Left kidney (tissue), 8 donors: ENCODE data around the gene NDUFB2. TPM values are rescaled to one million over a fixed set of nuclear protein-coding genes. Genes with fewer than 3 reads are reported as not detected.
"Not testable (repeated sequence)": the region's sequence is repeated elsewhere in the genome, so short reads cannot be mapped to it uniquely, and the experiment has no call there.

Experiments used
- DNase-seq: peaks from one replicate; pipeline ENCODE4 v3.0.0-alpha.2; 2013
- long read RNA-seq, 8 donors: transcript quantifications; one replicate each; lab custom pipeline, GENCODE V29; 2026
- polyA plus RNA-seq: library from polyadenylated mRNA; unstranded; fragments of 120-200 nt; gene quantifications from one replicate; pipeline ENCODE4 v1.2.1, GENCODE V29; 2013; ENCODE audit not compliant: insufficient read length

Gene NDUFB2
- polyA plus RNA-seq, result 164 TPM
- long read RNA-seq, donor 1, transcript NDUFB2-214 (3 exons, 665 nt), result minor isoform, 19 of 509 reads
- long read RNA-seq, donor 1, transcript NDUFB2-201 (4 exons, 504 nt), result major isoform, 292 of 509 reads
- long read RNA-seq, donor 1, transcript NDUFB2-207 (3 exons, 1,101 nt), result minor isoform, 9 of 509 reads
- long read RNA-seq, donor 1, partial matches to known transcripts, result 184 of 509 reads
- long read RNA-seq, donor 1, other reads (novel, unspliced or antisense), result 0 of 509 reads
- long read RNA-seq, donor 2, transcript NDUFB2-207 (3 exons, 1,101 nt), result minor isoform, 13 of 400 reads
- long read RNA-seq, donor 2, transcript NDUFB2-214 (3 exons, 665 nt), result minor isoform, 8 of 400 reads
- long read RNA-seq, donor 2, transcript NDUFB2-201 (4 exons, 504 nt), result major isoform, 222 of 400 reads
- long read RNA-seq, donor 2, partial matches to known transcripts, result 151 of 400 reads
- long read RNA-seq, donor 2, other reads (novel, unspliced or antisense), result 0 of 400 reads
- long read RNA-seq, donor 3, transcript NDUFB2-201 (4 exons, 504 nt), result major isoform, 178 of 320 reads
- long read RNA-seq, donor 3, transcript NDUFB2-214 (3 exons, 665 nt), result minor isoform, 14 of 320 reads
- long read RNA-seq, donor 3, transcript NDUFB2-207 (3 exons, 1,101 nt), result minor isoform, 14 of 320 reads
- long read RNA-seq, donor 3, partial matches to known transcripts, result 113 of 320 reads
- long read RNA-seq, donor 3, other reads (novel, unspliced or antisense), result 0 of 320 reads
- long read RNA-seq, donor 4, transcript NDUFB2-201 (4 exons, 504 nt), result major isoform, 82 of 170 reads
- long read RNA-seq, donor 4, transcript NDUFB2-214 (3 exons, 665 nt), result minor isoform, 14 of 170 reads
- long read RNA-seq, donor 4, partial matches to known transcripts, result 71 of 170 reads
- long read RNA-seq, donor 4, other reads (novel, unspliced or antisense), result 0 of 170 reads
- long read RNA-seq, donor 5, transcript NDUFB2-201 (4 exons, 504 nt), result major isoform, 524 of 911 reads
- long read RNA-seq, donor 5, transcript NDUFB2-214 (3 exons, 665 nt), result minor isoform, 25 of 911 reads
- long read RNA-seq, donor 5, transcript NDUFB2-207 (3 exons, 1,101 nt), result minor isoform, 27 of 911 reads
- long read RNA-seq, donor 5, partial matches to known transcripts, result 305 of 911 reads
- long read RNA-seq, donor 5, other reads (novel, unspliced or antisense), result 19 of 911 reads
- long read RNA-seq, donor 6, transcript NDUFB2-214 (3 exons, 665 nt), result minor isoform, 22 of 538 reads
- long read RNA-seq, donor 6, transcript NDUFB2-207 (3 exons, 1,101 nt), result minor isoform, 7 of 538 reads
- long read RNA-seq, donor 6, transcript NDUFB2-201 (4 exons, 504 nt), result major isoform, 306 of 538 reads
- long read RNA-seq, donor 6, partial matches to known transcripts, result 200 of 538 reads
- long read RNA-seq, donor 6, other reads (novel, unspliced or antisense), result 0 of 538 reads
- long read RNA-seq, donor 7, transcript NDUFB2-214 (3 exons, 665 nt), result minor isoform, 15 of 712 reads
- long read RNA-seq, donor 7, transcript NDUFB2-201 (4 exons, 504 nt), result major isoform, 393 of 712 reads
- long read RNA-seq, donor 7, transcript NDUFB2-207 (3 exons, 1,101 nt), result minor isoform, 15 of 712 reads
- long read RNA-seq, donor 7, partial matches to known transcripts, result 264 of 712 reads
- long read RNA-seq, donor 7, other reads (novel, unspliced or antisense), result 17 of 712 reads
- long read RNA-seq, donor 8, transcript NDUFB2-214 (3 exons, 665 nt), result minor isoform, 9 of 185 reads
- long read RNA-seq, donor 8, transcript NDUFB2-201 (4 exons, 504 nt), result major isoform, 99 of 185 reads
- long read RNA-seq, donor 8, partial matches to known transcripts, result 73 of 185 reads
- long read RNA-seq, donor 8, other reads (novel, unspliced or antisense), result 0 of 185 reads

DNA sequence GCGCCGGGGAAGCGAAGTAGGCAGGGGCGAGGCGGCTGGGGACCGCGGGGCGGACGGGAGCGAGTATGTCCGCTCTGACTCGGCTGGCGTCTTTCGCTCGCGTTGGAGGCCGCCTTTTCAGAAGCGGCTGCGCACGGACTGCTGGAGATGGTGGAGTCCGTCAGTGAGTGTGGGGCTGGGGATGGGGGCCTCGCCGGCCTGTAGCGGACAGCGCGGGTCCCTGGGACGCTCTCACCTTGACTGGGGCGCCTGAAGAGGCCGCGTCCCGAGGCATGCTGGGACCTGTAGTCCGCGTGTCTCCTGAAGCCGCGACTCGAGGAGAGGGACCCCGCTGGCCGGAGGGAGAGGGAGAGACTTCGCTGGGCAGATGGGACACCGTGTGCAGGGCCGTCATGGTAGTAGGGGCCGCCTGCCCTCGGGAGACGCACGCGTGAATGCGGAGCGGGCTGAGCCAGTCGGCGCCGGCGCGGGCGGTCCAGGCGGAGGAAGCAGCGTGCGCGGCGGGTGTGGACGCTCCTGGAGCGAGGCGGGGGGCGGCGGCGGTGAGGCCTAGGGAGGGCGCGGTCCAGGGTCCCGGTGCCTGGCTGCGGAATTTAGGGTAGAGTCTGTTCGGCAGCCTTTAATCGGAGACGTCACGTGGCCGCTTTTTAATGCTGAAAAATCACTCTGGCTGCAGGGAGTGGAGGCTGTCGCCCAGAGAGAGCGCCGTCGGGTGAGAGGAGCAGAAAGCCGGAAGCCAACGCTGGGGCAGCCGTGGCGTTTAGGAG, at the start of gene NDUFB2:
NDUFB2 (plus strand) TSS at position 29 of the 767 bp plus-strand sequence; CDS start at position 66, 37 bp downstream.
- peak; percentile 86 for DNase-seq

DNA sequence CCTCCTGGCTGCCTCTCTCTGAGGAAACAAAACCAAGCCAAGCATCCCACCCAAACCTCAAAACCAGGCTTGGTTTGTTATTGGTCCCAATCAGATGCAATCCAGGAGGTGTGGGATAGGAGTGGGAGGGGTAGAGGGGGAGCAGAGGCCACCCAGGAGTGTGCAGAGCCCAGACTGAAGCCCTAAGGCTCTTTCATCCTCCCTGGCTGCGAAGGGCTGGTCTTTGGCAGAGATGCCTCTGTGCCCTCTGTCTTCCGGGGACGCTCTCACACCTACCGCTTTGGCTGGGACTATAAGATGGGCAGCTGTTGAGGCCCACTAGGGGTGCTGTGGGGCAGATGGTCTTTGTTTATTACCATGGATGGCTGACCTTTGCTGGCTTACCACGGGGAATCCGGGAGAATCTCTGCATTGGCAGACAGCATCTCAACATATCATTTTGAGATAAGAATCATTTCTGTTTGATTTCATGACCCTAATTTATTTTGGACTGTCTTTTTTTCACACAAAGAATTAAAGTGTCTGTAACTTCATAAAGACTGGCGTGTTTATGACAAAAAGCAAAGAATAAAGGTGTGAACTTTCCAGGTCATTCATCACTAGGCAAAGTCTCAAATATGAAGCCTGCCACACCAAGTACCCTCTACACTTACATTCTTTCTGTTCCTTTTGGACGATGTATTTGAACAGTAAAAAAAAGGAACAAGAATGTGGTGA, 49.4 kb upstream of the NDUFB2 start:
- DNase-seq, result peak; percentile 58

DNA sequence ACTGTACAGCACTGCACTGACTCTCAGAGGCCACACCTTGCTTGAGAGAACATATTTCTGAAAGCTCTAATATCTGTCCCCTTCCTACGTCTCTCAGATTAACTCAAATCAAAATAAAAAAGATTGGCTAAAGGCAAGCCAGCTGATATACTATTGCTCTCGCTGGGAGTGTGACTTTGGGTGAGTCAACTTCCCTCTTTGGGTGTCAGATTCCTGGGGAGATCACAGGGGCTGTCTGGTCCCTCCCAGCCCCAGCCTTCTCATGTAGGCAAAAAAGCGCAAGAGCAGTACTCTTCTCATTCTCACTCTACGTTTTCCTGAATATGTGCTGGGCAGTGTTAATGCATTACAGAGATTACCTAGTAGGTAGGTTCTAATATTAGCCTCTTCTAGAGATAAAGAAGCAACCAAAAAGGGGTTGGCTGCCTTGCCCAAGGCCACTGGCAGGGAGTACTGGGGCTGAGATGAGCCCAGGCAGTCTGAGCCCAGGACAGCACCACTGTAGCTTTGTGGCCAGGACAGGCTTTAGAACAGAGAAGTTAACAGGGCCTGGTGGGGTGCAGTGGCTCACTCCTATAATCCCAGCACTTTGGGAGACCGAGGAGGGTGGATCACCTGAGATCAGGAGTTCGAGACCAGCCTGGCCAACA, 46.8 kb upstream of the NDUFB2 start:
- DNase-seq, result no peak

DNA sequence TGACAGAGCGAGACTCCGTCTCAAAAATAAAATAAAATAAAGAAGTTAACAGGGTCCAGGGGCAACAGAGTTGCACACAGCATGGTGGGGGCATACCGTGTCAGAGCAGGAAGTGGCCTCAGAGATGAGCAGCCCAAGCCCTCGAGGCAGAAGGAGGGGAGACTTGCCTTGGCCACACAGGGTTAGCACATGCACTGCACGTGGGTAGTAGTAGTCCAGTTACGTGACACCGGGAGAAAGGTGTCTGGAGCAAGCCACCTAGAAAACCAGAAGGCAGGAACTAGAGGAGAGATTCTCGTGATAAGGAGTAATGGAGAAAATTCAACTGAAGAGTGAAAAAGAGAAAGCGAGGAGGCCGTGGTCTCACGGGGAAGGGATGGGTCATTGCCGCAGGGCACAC, 46.1 kb upstream of the NDUFB2 start:
- DNase-seq, result no peak

GRCh38 chr7:140653319-140654108, 43.0 kb upstream of the NDUFB2 start:
- peak; percentile 85 for DNase-seq

DNA sequence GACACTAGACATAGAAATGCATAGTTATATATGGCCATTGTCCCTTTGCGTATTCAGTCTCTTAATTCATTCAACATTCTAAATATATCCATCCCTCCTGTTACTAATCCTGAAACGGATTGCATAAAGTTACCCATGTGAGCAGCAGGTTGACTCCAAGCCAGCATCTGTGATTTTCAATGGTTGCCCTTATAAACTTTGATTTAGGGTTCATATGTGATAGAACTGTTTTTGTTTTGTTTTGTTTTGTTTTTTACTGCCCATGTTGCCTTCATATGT, 42.5 kb upstream of the NDUFB2 start:
- no peak for DNase-seq

DNA sequence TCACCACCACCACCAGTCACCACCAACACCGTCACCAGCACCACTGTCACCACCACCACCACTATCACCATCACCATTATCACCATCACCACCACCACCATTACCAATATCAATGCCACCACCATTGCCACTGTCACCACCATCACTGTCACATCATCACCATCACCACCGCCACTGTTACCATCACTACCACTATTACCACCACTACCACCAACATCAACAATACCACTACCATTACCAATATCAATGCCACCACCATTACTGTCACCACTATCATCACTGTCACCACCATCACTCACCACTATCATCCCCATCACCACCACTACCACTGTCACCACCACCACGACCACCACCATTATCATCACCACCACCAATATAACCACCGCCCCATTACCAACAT, 41.8 kb upstream of the NDUFB2 start:
- DNase-seq, result no peak

DNA sequence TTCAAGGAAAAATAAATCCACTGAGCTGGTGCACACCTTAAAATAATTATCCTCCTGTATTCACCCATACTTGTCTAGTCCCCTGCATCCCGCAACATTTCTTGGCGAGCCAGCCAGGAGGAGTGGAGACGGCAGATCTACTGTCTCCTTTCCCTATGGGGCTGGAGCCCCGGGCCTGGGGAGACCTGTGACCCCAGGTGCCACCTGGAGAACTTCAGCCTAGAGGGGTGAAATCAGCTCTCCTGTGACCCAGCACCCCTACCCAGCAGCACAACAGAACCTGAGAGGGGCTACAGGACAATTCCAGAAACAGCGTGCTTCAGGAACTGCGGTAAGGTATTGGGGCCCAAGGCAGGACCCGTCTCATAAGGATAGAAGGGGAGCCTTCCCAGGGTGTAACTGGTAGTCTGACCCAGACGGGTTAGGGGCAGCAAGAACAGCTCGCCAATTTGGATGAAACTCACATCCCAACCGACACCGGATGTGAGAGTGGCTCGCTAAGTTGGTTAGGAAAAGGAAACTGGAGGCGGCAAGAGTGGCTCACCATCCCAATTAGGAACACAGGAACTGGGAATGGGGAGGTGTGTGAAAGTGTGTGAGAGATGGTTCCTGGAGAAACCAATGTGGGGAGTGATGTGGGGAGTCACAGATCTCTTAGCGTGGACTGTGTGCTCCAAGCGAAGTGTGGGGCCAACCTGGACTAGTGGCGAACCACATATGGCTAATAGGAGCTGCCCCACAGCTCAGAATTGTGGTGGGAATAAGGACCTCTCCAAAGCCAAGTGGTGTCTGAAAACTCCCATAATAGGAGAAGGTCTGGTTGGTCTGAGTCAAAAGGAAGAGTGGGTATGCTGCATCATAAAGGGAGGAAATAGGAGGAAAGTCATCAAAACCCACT, 40.7 kb upstream of the NDUFB2 start:
- DNase-seq, result no peak

- DNase-seq, result peak; percentile 35
Observed at GRCh38 chr7:140656548-140657515, 39.7 kb upstream of the NDUFB2 start.

DNA sequence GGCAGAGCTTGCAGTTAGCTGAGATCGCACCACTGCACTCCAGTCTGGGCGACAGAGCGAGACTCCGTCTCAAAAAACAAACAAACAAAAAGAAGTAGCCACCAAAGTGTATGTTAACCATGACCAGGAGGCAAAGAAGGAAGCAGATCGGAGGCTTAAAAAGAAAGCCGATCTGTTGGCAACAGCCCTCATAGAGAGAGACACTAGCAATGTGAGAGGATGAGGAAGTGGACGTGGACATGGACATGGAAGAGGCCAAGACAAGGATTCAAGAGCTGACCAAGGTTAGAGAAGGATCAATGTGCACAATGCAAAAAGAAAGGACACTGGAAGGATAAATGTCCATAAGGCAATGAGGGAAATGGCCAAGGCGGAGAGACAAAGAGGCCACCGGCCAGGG, 38.6 kb upstream of the NDUFB2 start:
- no peak for DNase-seq

DNA sequence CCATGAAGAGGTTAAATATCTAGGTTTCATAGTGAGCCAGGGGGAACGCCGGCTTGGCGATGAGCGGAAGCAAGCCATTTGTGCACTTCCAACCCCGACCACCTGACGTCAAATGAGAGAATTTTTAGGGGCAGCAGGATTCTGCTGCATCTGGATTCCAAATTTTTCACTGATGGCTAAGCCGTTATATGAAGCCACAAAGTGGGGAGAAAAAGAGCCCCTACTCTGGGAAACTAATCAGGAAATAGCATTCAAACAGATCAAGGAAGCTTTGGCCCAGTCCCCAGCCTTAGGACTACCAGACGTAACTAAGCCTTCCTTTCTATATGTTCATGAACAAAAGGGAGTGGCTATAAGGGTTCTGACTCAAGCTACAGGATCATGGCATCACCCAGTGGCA, 36.7 kb upstream of the NDUFB2 start:
- no peak for DNase-seq

DNA sequence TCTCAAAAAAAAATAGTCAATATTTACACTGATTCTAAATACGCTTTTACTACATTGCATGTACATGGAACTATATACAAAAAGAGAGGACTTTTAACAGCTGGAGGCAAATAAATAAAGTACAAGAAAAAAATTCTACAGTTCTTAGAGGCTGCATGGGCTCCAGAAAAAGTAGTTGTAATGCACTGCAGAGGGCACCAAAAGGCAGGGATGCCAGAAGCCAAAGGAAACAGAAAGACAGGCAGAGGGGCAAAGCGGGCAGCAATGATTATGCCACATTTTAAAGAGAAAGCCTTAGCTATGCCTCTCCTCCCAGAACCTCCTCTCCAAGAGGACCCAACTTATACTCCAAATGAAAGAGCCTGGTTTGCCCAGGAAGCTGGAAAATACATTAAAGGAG, 35.4 kb upstream of the NDUFB2 start:
- DNase-seq, result no peak

DNA sequence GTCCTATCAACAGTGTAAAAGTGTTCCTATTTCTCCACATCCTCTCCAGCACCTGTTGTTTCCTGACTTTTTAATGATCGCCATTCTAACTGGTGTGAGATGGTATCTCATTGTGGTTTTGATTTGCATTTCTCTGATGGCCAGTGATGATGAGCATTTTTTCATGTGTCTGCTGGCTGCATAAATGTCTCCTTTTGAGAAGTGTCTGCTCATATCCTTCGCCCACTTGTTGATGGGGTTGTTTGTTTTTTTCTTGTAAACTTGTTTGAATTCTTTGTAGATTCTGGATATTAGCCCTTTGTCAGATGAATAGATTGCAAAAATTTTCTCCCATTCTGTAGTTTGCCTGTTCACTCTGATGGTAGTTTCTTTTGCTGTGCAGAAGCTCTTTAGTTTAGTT, 33.6 kb upstream of the NDUFB2 start:
- not testable (repeated sequence) for DNase-seq

- DNase-seq, result no peak
Observed at GRCh38 chr7:140667476-140667875, 29.0 kb upstream of the NDUFB2 start.

DNA sequence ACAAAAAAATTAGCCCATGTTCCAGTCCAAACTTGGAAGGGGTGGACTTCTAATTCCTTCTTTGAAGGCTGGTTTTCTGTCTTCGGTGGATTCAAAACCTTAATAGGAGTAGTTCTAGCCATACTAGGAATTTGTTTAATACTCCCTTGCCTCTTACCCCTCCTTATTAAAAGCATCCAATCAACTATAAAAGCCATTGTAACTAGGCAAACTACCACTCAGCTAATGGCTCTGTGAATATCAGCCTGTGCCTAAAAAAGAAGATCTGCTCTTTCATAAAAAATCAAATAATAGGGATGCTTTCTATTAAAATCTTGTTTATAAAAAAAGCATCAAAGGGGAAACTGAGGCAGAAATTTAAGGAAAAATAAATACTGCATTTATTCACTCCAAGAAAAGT, 27.9 kb upstream of the NDUFB2 start:
- DNase-seq, result no peak

DNA sequence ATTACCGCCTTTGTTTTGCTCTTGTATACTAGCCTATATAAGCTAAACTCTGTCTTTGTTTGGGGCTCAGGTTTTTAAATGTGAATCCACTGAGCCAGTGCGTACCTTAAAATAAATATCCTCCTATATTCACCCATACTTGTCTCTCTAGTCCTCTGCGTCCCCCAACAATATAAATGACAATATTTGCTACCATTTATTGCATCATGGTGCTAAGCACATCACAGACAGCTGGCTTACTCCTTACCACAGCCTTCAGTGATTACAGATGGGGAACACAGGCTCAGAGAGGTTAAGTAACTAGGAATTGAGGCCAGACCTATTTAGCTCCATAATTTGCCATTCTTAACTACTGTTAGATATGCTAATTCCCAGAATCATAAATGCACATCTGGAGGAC, 27.2 kb upstream of the NDUFB2 start:
- DNase-seq, result no peak
